GM11168 (cell line): Measurements from ENCODE around the gene TMEM273.

Experiments used
- in situ Hi-C: fragments of 300-500 bp; cut with MboI; formaldehyde crosslinking; loops from one replicate; pipeline ENCODE4 v1.12.0; 2022; ENCODE audit warnings: low sequenced_read_pairs; ENCODE audit not compliant: unreplicated experiment

Gene TMEM273, protein sequence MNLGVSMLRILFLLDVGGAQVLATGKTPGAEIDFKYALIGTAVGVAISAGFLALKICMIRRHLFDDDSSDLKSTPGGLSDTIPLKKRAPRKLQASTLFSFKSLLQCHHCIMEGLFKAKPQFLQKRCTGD

DNA sequence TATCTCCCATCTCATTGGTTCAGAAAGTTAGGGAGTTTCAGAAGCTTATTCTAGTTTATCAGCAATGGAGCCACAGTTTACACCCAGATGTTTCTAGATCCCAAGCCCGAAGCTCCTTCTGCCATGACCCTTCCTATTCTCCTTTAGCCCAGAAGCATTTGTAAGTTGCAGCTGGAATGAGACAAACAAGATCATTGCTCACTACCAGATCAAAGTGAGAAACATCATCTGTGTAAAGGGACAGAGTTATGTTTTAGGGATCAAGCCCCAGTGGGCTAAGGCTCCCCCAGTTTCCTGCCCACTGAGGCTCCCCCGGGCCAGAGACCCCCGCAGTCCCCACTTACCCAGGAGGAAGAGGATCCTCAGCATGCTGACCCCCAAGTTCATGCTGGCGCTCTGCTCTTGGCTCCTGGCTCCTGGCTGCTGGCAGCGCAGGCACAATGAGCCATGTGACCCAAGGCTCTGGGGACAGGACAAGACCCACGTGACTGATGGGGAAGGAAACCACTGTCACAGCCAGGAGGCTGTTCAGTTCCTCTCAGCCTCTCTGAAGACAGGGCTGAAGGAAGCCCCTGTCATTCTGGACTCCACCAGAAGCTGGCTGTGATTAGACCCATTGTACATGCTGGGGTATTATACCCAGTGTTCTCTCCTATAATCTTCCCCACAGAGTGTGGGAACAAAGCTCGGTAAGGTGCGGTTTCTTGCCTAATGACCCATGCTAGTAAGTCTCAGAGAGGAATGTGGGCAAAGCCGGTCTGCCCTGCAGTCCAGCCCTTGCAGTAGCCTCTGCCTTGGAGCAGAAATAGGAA lies at the start of gene TMEM273:
TMEM273 (minus strand) TSS at position 442 of the 812 bp plus-strand sequence; CDS start at position 387, 55 bp downstream.
- in situ Hi-C loops: no loop called here

DNA sequence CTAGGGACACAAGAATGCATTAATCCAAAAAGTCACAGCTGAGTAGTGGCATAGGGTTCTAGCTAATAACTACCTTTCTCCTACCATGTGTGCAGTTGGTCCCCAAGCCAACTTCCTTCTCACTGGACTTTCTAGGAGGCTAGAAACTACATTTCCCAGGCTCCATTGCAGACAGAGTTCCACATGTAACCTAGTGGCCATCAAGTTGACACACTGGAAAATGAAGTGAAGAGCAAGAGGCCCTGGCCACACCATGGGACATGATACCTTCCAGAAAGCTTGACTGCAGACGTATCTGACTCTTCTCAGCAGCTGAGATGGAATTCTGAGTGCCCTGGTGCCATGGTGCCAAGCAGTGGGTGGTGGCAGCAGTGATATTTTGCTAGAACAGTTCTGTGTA lies 49.8 kb upstream of the TMEM273 start:
- in situ Hi-C loops: no loop called here

DNA sequence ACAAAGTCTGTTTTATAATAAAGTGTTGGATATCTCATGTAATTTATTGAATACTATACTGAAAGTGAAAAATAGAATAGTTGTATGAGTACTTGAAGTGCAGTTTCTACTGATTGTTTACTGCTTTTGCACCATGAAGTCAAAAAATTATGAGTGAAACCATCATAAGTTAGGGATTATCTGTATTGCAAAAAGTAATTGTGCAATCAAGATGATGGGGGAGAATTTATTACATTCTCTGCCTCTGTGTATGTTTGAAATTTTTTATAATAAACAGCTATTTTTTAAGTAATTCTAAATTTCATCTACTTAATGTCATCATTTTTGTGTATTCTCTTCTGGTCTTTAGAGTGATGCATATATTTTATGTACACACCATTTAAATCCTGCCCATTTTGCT lies 47.2 kb upstream of the TMEM273 start:
- in situ Hi-C loops: no loop called here

DNA sequence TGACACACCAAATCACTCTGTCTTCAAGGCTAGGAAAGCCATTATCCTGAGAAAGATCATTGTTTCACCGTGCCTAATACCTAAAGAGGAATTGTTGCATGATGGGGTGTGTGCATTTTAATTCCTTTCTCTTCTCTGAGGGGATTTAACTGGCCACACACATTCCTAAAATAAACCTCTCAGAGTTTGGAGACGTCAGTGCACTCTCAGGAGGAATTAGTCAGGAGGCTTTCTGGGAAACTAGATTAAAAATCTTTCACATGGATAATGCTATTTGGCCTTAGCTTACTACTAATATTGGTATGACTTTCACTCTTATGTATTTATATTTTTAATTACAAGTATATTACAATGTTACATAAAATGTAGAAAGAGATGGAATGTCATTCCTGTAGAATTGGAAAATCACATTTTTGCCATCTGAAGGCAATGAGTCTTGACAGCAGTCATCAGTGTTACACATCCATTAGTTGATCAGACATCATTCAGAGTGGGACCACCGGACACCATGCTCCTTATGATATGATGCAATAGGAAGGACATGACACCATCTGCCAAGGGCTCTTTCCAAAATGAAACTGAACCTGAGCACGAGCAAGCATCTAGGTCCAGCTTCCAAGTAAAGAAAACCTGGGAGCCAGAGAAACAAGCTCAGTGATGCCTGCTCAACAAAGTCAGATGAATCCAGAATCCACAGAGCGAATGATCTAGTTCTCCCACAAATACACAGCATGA lies 43.1 kb upstream of the TMEM273 start:
- in situ Hi-C loops: no loop called here

DNA sequence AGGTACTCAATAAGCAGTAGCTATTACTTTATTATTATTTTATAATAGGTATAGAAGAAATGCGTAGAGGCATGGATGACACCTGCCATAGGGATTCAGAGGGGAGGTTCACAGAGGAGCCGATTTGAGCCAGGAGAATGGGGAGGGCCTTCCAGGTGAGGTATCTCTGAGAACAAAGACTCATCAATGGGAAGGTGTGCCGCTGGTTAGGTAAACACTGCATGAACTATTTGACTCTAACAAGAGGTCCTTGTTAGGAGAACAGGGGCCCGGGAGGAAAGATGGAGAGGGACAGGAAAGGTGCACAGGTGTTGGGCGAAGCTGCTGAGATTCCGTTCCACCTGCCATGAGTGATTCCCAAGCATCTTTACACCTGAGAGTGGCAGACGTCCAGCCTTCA lies 41.8 kb upstream of the TMEM273 start:
- in situ Hi-C loops: no loop called here

DNA sequence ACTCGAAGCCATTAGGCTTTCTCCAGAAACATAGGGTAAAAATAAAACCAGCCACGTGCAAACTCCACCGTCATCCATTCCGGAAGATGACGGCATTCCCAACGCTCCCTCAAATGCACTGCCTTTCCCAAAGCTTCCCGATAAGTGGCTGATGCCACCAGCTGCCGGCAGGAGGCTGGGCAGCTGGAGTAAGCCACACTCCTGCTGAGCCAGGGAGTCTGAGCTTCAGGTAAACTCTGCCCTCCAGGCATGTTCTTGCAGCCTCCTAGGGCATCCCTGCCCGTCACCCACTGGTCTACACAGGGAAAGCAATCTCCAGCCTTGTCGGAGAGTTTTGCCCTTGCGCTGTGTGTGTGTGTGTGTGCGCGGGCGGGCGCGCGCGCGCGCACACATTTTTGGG lies 40.5 kb upstream of the TMEM273 start:
- in situ Hi-C loops: no loop called here

DNA sequence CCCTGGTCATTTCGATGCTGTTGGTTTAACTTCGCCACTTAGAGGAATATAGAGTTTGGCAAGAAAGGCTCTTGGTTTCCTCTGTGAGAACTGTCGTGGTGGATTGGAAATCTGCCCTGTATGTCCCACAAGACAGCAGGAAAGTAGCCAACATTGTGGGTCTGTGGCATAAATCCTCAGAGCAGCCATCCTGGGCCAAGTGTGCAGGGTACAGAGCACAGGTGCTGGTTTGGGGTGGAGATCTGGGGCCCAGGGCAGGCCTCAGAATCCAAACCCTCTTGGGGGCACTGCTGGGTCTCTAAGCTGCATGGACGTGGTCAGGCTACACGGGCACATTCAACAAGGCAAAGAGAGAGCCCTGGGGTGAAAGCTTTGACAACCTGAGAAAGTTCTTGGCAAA lies 39.2 kb upstream of the TMEM273 start:
- in situ Hi-C loops: no loop called here

DNA sequence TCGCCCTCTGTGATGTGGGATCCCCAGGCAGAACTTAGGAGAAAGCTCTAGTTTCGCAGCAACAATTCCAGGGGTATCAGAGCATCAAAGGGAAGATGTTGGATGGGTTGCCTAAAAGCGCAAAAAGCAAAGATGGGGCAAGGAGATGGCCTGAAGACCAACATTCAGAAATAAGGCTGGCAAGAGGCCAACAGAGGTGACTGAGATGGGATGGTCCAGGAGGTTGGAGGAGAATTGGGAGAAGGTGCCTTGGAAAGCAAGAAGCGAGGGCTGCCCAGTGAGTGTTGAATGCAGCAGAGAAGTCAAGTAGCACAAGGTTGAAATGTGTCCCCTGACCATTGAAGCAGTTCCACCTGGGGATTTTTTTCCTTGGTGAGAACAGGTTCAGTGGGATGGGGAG lies 38.4 kb upstream of the TMEM273 start:
- in situ Hi-C loops: no loop called here

DNA sequence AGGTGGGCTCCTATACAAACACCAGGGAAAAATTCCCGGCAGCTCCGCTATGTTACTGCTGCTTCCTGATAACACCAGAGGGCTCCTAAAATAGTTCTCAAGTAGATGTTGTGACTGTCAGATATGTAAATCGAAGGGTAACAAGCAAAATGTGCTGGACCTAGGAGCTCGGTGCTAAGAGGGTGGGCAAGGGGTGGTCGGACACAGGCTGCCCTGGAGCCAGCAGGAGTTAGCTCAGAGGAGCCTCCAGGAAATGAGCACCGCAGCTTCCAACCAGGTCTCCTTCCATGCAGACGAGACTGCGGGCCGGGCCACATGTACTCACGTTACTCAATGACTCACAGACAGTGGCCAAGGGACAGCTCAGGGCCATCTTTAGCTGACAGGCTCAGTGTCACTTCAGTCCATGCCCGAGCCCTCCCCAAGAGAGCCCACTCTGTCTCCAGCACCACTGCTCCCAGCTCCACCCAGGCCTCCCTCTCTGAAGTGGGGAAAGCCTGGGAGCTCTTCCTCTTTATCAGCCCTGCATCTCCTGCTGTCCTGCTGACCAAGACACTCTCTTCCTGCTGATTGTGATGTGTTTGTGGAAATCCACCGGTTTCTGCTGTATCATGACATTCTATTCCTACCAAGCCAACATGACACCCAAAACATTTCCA lies 37.2 kb upstream of the TMEM273 start:
- in situ Hi-C loops: no loop called here

DNA sequence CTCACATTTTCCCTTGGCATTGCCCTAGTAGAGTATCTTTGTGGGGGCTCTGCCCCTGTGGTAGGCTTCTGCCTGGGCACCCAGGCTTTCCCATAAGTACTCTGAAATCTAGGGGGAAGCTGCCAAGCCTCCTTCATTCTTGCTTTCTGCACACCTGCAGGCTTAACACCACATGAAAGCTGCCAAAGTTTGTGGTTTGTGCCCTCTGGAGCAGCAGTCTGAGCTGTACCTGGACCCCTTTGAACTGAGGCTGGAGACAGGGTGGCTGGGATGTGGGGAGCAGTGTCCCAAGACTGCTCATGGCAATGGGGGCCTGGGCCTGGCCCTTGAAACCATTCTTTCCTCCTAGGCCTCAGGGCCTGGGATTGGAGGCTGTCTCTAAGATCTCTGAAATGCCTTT lies 35.0 kb upstream of the TMEM273 start:
- in situ Hi-C loops: no loop called here

DNA sequence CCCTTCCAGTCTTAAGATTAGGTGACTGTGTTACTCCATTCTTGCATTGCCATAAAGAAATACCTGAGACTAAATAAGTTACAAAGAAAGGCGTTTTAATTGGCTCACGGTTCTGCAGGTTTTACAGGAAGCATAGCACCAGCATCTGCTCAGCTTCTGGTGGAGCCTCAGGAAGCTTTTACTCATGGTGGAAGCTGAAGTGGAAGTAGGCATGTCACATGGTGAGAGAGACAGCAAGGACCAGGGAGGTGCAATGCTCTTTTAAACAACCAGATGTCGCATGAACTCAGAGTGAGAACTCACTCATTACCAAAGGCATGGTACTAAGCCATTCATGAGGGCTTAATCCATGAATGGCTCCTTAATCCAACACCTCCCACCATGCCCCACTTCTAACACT lies 34.0 kb upstream of the TMEM273 start:
- in situ Hi-C loops: no loop called here

DNA sequence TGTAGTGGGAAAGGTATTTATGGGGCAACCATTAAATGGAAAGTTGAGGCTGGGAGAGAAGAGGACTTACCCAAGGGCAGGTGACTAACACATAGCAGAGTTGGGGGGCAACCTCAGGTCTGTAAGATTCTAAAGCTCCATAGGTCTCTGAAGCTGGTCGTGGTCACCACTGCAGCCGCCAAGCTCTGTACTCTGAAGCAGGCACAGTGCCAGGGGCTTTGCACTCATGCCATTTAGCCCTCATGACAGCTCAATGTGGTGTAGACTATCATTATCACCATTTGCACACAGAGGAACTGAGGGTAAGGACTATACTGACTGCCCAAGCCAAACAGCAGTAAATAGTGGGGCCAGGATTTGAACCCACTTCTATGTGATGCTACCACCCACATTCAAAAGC lies 32.5 kb upstream of the TMEM273 start:
- in situ Hi-C loops: no loop called here

DNA sequence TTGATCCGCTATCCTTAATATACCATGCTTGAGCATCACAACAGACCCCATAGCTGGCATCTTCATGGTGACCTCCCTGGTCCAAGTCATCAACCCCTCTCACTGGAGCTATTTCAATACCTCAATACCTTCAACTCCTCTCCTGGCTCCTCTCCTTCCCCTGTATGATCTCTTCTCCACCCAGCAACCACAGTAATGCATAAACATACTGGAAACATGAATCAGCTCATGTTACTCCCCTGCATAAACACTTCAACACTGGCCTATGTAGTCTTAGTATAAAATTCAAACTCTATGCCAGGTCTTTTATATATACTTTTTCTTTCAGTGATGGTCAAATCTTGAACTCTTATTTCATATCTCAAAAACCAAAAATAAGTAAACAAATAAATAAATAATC lies 31.8 kb upstream of the TMEM273 start:
- in situ Hi-C loops: no loop called here

DNA sequence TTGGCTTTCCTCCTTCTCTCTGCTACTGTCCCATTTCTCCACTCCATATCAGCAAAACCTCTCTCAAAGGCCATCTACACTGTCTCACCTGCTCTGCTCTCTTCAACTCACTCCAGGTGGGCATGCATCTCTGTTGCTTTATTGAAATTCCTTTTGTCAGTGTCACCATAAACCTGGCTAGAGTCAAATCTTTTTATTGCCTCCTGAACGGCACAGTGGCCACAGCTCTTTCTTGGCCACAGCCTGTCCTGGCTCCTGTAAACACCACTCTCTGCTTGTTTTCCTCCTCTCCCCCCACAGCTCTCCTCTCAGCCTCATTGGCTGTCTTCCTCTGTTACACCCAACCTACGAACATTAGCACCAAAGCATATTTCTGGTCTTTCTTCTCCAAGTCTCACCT lies 31.1 kb upstream of the TMEM273 start:
- in situ Hi-C loops: no loop called here

DNA sequence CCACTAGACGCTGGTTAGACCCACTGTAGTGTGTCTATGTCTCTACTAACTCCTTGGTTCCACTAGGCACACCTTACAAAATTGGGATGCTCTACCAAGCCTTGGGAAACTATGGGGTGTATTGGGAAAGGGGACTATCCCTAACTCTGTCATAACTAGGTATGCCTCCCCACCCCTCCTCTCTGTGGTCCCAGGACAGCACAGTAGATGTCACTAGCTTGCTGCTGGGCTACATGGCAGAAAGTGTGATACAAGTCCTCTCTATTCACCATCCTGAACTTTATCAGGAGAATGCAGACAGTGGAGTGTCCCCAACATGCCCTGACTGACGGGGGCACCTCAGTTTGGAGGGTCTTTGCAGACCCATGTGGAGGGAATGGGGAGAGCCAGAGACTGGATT lies 30.3 kb upstream of the TMEM273 start:
- in situ Hi-C loops: no loop called here

DNA sequence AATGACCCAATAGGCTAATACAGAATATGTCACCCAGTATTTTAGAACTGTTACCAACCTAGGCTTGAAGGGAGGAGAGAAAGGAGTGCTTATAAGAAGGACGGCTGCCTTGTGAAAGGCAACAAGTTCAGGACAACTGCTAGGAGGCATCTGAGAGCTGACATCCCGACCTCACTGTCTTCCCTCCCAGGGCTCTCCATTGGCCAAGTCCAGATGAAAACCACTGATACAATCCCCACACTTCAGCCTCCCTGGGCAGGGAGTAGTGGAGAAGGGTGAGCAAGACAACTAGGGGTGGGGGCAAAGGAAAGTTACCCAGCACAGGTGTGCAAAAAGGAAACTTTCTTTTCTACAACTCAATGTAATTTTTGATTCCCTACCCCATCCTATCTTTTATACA lies 29.5 kb upstream of the TMEM273 start:
- in situ Hi-C loops: no loop called here

DNA sequence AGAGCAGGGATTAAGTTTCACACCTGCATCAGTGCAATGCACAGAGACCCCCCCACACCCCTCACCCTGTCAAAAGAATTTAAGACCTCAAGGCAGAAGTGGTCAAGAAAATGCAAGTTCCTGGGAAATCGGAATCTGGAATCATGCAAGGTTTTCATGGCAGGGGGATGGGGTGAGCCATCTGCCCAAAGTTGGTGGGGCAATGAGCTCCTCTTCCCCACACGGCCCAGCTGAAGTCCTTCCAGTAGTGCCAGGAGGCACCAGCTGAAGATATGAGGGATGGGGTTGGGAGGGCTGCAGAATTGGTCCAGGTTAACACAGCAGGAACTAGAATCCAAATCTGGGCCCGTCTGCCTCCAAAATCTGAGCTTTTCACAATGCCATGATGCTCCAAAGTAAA lies 25.0 kb upstream of the TMEM273 start:
- in situ Hi-C loops: no loop called here

DNA sequence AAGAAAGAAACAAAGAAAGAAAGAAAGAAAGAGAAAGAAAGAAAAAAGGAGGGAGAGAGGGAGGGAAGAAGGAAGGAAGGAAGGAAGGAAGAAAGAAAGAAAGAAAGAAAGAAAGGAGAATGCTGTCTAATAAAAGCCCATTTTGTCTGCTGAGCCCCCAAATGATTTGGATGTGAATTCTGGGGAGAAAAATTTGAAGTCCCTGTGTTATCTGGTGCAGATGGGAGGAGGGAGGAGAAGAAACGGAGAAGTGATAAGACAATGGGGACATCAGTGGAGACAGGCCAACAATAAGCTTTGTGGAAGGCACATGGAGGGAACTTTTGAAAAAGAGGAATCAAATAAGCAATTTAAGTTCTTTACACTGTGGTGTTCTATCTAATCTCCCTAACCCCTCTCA lies 24.6 kb upstream of the TMEM273 start:
- in situ Hi-C loops: no loop called here

DNA sequence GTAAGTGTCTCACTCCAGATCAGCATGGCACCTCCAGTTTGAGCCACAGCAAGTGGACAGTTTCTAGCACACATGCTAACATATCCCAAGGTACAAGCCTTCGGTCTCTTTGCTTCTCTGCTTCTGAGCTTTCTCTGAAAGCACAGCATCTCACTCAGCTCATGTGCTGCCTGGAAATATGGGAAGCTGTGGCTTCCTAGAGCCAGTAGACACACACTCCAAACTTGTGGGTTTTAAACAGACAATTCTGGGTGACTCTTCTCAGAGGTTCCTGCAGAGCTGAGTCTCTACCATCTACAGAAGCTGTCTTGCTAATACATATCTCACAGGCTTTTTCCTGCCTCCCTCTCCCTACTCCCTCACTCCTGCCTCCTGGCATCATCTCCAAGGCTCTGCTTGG lies 23.9 kb upstream of the TMEM273 start:
- in situ Hi-C loops: no loop called here

DNA sequence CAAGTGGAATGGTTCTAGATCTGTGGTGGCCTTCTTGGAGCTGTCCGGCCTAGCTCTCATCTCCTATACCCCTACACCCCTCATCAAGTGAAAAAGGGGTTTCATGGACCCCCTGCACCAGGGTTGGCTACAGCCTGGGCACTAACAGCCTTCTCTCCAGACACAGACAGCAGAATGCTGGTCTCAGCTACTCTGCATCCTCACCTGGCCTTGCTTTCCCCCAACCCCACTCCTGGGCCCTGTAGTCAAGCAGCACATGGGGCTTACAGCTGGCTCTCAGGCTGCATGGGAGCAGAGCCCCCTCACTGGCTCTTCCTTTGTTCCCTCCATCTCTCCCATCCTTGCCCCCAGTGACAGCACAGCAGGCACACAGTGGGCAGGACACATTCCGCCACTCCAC lies 20.8 kb upstream of the TMEM273 start:
- in situ Hi-C loops: no loop called here

DNA sequence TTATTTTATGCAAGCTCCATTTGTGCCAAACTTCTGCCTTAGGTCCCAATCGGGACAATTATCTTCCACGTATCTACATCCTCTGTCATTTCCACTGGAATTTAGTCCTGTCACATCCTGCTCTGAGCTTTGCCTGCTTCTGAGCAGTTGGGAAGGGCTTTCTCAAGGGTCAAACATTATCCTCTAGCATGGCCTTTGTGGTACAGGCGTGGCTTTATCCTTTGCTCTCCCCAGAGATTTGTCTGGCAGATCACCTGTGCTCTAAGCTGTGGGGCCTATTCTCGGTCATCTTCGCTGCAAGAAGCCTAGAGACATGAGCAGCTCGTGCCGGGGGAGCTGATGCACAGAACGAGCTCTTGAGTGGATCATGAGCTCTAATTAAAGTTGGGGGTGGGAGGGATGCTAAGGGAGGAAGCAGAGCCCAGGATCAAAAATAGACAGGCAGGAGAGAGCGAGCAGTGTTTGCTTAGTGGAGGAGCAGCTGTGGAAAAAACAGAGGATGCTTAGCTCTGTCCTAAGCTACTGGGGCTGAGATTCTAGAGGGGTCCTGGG lies 19.8 kb upstream of the TMEM273 start:
- in situ Hi-C loops: no loop called here
